Aorta (tissue), 5 donors: ENCODE measurements around the gene ST7. TPM values are rescaled to one million over a fixed set of nuclear protein-coding genes. Genes with fewer than 3 reads are reported as not detected.
"Not testable (repeated sequence)": the region's sequence is repeated elsewhere in the genome, so short reads cannot be mapped to it uniquely, and the experiment has no call there.

Experiments used
- ATAC-seq: fragments of 200-7000 bp; cut with Tn5 transposase; one replicate; pipeline ENCODE4 v1.9.1; 2022; ENCODE audit warnings: moderate library complexity; ENCODE audit not compliant: low FRiP score
- DNase-seq, 2 donors: peaks; one replicate each; pipeline ENCODE4 v3.0.0-alpha.2; 2020
- H3K27ac ChIP-seq, 2 donors: one replicate each; pipeline ENCODE4 v1.5.1; 2013; ENCODE audit warnings: low read length in 2 of 2, mild to moderate bottlenecking in 2 of 2, moderate library complexity in 2 of 2, control low read depth in 1 of 2, inconsistent platforms in 1 of 2, low read depth in 1 of 2
- H3K27me3 ChIP-seq, 2 donors: one replicate each; pipeline ENCODE4 v1.6.1; 2013; ENCODE audit warnings: control low read depth in 1 of 2, low read length in 1 of 2, mild to moderate bottlenecking in 1 of 2, moderate library complexity in 1 of 2; ENCODE audit not compliant: insufficient read depth in 2 of 2, control insufficient read depth in 1 of 2
- H3K36me3 ChIP-seq, 2 donors: one replicate each; pipeline ENCODE4 v1.6.1; 2013; ENCODE audit warnings: control low read depth in 1 of 2, low read length in 1 of 2, mild to moderate bottlenecking in 1 of 2; ENCODE audit not compliant: insufficient read depth in 2 of 2, control insufficient read depth in 1 of 2
- H3K4me1 ChIP-seq, 2 donors: one replicate each; pipeline ENCODE4 v1.6.1; 2013; ENCODE audit warnings: low read length in 2 of 2, control low read depth in 1 of 2, mild to moderate bottlenecking in 1 of 2, moderate library complexity in 1 of 2; ENCODE audit not compliant: insufficient read depth in 2 of 2, control insufficient read depth in 1 of 2
- H3K4me3 ChIP-seq, 2 donors: one replicate each; pipeline ENCODE4 v1.5.1; 2013; ENCODE audit warnings: low read length in 2 of 2, control low read depth in 1 of 2, mild to moderate bottlenecking in 1 of 2
- H3K9me3 ChIP-seq: one replicate; pipeline ENCODE4 v1.6.1; 2013; ENCODE audit warnings: mild to moderate bottlenecking, low read length; ENCODE audit not compliant: control insufficient read depth
- WGBS, 2 donors: extraction: QIAGEN DNeasy Blood & Tissue Kit; methylation state at CpG; one replicate each; pipeline ENCODE4 v1.1.7; 2013; 5-methylcytosine and 5-hydroxymethylcytosine counted together
- intact Hi-C, 2 donors: fragments of 100-400 bp; cut with DNase I; formaldehyde crosslinking; loops; one replicate each; pipeline versions ENCODE4 v1.14.2 to v1.15.0; 2022
- polyA plus RNA-seq, 2 donors: library from polyadenylated mRNA; stranded (reverse); fragments of 200-250 nt; gene quantifications; one replicate each; pipeline ENCODE4 v1.2.3, GENCODE V29; 2013
- total RNA-seq, 2 donors: library from RNA; stranded (reverse); fragmentation: NEBNext Ultra II Directional; extraction: Animal tissue kit (Norgen Biotek cat#: 25700); gene quantifications; one replicate each; pipeline ENCODE4 v1.2.1, GENCODE V29; 2021
- donor health status: healthy with polysubstance abuse.
- donor health status: Bipolar disorder and iron deficiency.
- donor health status: DM: no; HTN: no; CAD: no.
- donor health status: DM: no; HTN: no; CAD: no.
- donor health status: DM: yes; HTN: yes; CAD: no.

The ST7 gene
- total and polyA plus RNA-seq, 4 donors, result 24.2 to 35.3 (median 31.9) TPM

DNA sequence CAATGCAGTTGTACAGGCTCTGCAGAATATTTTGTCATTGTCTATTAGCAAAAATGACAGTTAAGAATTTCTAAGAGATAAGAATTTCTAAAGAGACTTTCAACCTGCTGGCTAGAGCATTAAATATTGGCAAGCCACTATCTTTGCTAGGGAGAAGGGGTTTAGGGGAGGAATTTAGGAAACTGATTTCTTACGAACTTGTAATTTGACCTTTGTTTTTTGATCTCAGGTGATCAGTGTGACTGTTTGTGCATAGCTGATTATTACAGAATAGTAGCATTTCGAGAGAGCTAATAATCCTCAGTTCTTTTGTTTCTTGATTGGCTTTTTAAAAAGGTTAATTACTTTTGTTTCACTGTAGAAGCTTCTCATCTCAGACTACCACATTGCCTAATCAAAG lies 68.1 kb downstream of the ST7 start:
- peak overlapping the region; percentile 31 to 89 for H3K4me3 ChIP-seq
- H3K9me3 ChIP-seq, result no peaks in the 10 kb centered on the region
- H3K4me1 ChIP-seq, result peaks cover 2% of the 10 kb centered on the region in 2 donors
- ATAC-seq (no peak), DNase-seq (no peak)
- H3K36me3 ChIP-seq, result no peaks in the 10 kb centered on the region
- intact Hi-C loops, result loop anchor here in 1 of 2 donors (5.0 kb wide), 1 partner anchor 41 kb away; no protein-coding TSS in a partner anchor
- H3K27me3 ChIP-seq, result no peaks in the 10 kb centered on the region
- H3K27ac ChIP-seq, result no peak overlapping the region
- 63 to 66% methylated on average over 2 of the region's 2 CpGs for WGBS, 2 donors

- Histone ChIP-seq H3K4me3 (peak overlapping the region in 1 of 2 donors; percentile 89), H3K4me1 (peaks cover 2% of the 10 kb centered on the region in 2 donors), H3K27ac (no peak overlapping the region), H3K27me3 (no peaks in the 10 kb centered on the region), H3K36me3 (no peaks in the 10 kb centered on the region), H3K9me3 (no peaks in the 10 kb centered on the region)
- no peak for ATAC-seq
- intact Hi-C loops, result loop anchor here in 1 of 2 donors (5.0 kb wide), 1 partner anchor 40 kb away; no protein-coding TSS in a partner anchor
- WGBS, 2 donors, result 63 to 64% methylated on average over 5 of the region's 5 CpGs
- no peak for DNase-seq
These were observed 68.7 kb downstream of the ST7 start for GRCh38 chr7:117021986-117022385.

- Histone ChIP-seq H3K9me3 (no peaks in the 10 kb centered on the region), H3K4me3 (peak overlapping the region in 1 of 2 donors; percentile 26), H3K27ac (no peak overlapping the region), H3K4me1 (peaks cover 2% of the 10 kb centered on the region in 2 donors), H3K36me3 (no peaks in the 10 kb centered on the region), H3K27me3 (no peaks in the 10 kb centered on the region)
- DNase-seq (no peak), ATAC-seq (no peak)
- intact Hi-C loops, result loop anchor here in 1 of 2 donors (5.0 kb wide), 1 partner anchor 39 kb away; no protein-coding TSS in a partner anchor
- 76 to 80% methylated on average over 5 of the region's 5 CpGs for WGBS, 2 donors
These were observed 70.1 kb downstream of the ST7 start for GRCh38 chr7:117023325-117023854.

GRCh38 chr7:117024811-117025210 lies 71.5 kb downstream of the ST7 start:
- intact Hi-C loops, result loop anchor here in 1 of 2 donors (5.0 kb wide), 1 partner anchor 37 kb away; no protein-coding TSS in a partner anchor
- ATAC-seq, result no peak
- H3K36me3 ChIP-seq, result no peaks in the 10 kb centered on the region

GRCh38 chr7:117025891-117026290 lies 72.6 kb downstream of the ST7 start:
- Histone ChIP-seq H3K4me1 (peaks cover 2% of the 10 kb centered on the region in 2 donors), H3K9me3 (no peaks in the 10 kb centered on the region), H3K27ac (no peak overlapping the region), H3K4me3 (no peak overlapping the region), H3K27me3 (no peaks in the 10 kb centered on the region), H3K36me3 (no peaks in the 10 kb centered on the region)
- ATAC-seq (no peak), DNase-seq (no peak)
- intact Hi-C loops, result no loop called here

More at GRCh38 chr7:117024811-117025210, 71.5 kb downstream of the ST7 start:
- H3K4me3 ChIP-seq, result no peak overlapping the region
- H3K27ac ChIP-seq, result peak overlapping the region in 1 of 2 donors; percentile 36
- no peaks in the 10 kb centered on the region for H3K9me3 ChIP-seq
- no peaks in the 10 kb centered on the region for H3K27me3 ChIP-seq
- H3K4me1 ChIP-seq, result peaks cover 2% of the 10 kb centered on the region in 2 donors
- no peak for DNase-seq

- WGBS, 2 donors, result 100% methylated on average over 1 of the region's 1 CpG
- DNase-seq, ATAC-seq: not testable (repeated sequence)
These were observed 77.0 kb downstream of the ST7 start for GRCh38 chr7:117030346-117030745.

GRCh38 chr7:117030793-117031192 lies 77.5 kb downstream of the ST7 start:
- 0% methylated on average over 1 of the region's 1 CpG for WGBS, 2 donors
- H3K27me3 ChIP-seq, intact Hi-C loops, H3K27ac ChIP-seq, H3K4me3 ChIP-seq, ATAC-seq, DNase-seq, H3K4me1 ChIP-seq, H3K36me3 ChIP-seq, H3K9me3 ChIP-seq: not testable (repeated sequence)

More at GRCh38 chr7:117030346-117030745, 77.0 kb downstream of the ST7 start:
- intact Hi-C loops, H3K27me3 ChIP-seq, H3K9me3 ChIP-seq, H3K4me1 ChIP-seq, H3K27ac ChIP-seq, H3K36me3 ChIP-seq, H3K4me3 ChIP-seq: not testable (repeated sequence)

DNA sequence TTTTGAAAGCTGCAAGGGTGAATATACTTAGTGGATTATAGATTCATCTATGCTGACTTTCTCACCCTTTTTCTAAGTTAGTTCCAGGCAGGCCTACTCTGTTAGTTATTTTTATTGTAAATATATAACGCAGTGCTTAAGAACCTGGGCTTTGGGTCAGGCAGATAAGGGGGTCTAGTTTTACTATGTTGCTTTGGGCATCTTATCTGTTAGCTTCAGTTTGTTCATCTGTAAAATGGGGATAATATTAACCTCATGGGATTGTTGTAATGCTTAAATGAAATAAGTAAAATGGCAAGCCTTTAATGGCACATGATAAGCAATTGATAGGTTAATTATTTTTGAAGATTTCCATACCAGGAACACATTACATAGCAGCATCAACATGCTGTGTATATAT lies 79.5 kb downstream of the ST7 start:
- Histone ChIP-seq H3K4me1 (peaks cover 2 to 3% of the 10 kb centered on the region in 2 donors), H3K9me3 (no peaks in the 10 kb centered on the region), H3K4me3 (no peak overlapping the region), H3K36me3 (no peaks in the 10 kb centered on the region), H3K27me3 (no peaks in the 10 kb centered on the region), H3K27ac (no peak overlapping the region)
- intact Hi-C loops, result no loop called here
- WGBS, 2 donors, result 32 to 40% methylated on average over 1 of the region's 1 CpG
- no peak for ATAC-seq
- DNase-seq, result no peak

GRCh38 chr7:117034851-117035464 lies 81.7 kb downstream of the ST7 start:
- Histone ChIP-seq H3K27ac (no peak overlapping the region), H3K9me3 (no peaks in the 10 kb centered on the region), H3K4me1 (peaks cover 2 to 3% of the 10 kb centered on the region in 2 donors), H3K36me3 (no peaks in the 10 kb centered on the region), H3K27me3 (no peaks in the 10 kb centered on the region), H3K4me3 (no peak overlapping the region)
- ATAC-seq (no peak), DNase-seq (no peak)
- 44 to 50% methylated on average over 3 of the region's 3 CpGs for WGBS, 2 donors
- intact Hi-C loops, result no loop called here
